GM18868 (cell line): ENCODE results near the gene UBFD1.
"Not testable (repeated sequence)": the region's sequence is repeated elsewhere in the genome, so short reads cannot be mapped to it uniquely, and the experiment has no call there.

Source experiments
- ATAC-seq: cut with Tn5 transposase; IDR thresholded peaks from one replicate; pipeline ENCODE4 v1.9.1; 2021; ENCODE audit warnings: mild to moderate bottlenecking, moderate library complexity; ENCODE audit not compliant: unreplicated experiment

The UBFD1 gene

GRCh38 chr16:23595951-23596720 is 38.6 kb downstream of the UBFD1 start, which contains the start of gene NDUFAB1:
Gene NDUFAB1, minus strand, starts transcription at chr16:23596316. Its CDS starts 26 bp downstream, at chr16:23596290.
- ATAC-seq = peak; percentile 92

- no peak for ATAC-seq
These were observed 39.7 kb downstream of the UBFD1 start for GRCh38 chr16:23597003-23597756.

- no peak for ATAC-seq
These were observed 50.2 kb downstream of the UBFD1 start for GRCh38 chr16:23607726-23608125.

- ATAC-seq = no peak
These were observed 50.7 kb downstream of the UBFD1 start for GRCh38 chr16:23608194-23608593.

- no peak for ATAC-seq
These were observed 52.4 kb downstream of the UBFD1 start for GRCh38 chr16:23609929-23610328.

GRCh38 chr16:23610905-23611304 is 53.4 kb downstream of the UBFD1 start:
- ATAC-seq = not testable (repeated sequence)

- ATAC-seq = no peak
These were observed 54.4 kb downstream of the UBFD1 start for GRCh38 chr16:23611936-23612335.

GRCh38 chr16:23615805-23616204 is 58.3 kb downstream of the UBFD1 start:
- ATAC-seq = no peak
